GM12878 (cell line): Measurements from ENCODE around the gene CALHM2. TPM values are rescaled to one million over a fixed set of nuclear protein-coding genes. Genes with fewer than 3 reads are reported as not detected.

Source experiments
- ATAC-seq: fragments of 200-7000 bp; cut with Tn5 transposase; 3 replicates; pipeline ENCODE4 v1.9.1; 2020; ENCODE audit warnings: mild to moderate bottlenecking, moderate library complexity
- BruUV-seq: library from RNA; stranded (reverse); fragments of 400-500 nt; replicated peaks from 2 replicates; lab custom pipeline; 2021; lab: Mats Ljungman, UMichigan
- CTCF ChIA-PET: fragments of 300-600 bp; sonication (Branson Sonifier 250); formaldehyde crosslinking; extraction: SDS; loops from one replicate; lab custom pipeline; 2021; ENCODE audit warnings: inconsistent platforms; lab: Yijun Ruan, JAX
- POLR2A ChIA-PET: fragments of 350-600 bp; formaldehyde crosslinking; extraction: SDS; loops from one replicate; lab custom pipeline; 2021; ENCODE audit warnings: inconsistent platforms; lab: Charles Lee
- RAD21 ChIA-PET: fragments of 300-600 bp; sonication (Branson Sonifier 250); formaldehyde crosslinking; loops from one replicate; lab custom pipeline; 2023; ENCODE audit warnings: antibody characterized with exemption; ENCODE audit not compliant: unreplicated experiment; lab: Charles Lee
- SMC1A ChIA-PET: fragments of 300-600 bp; sonication (Branson Sonifier 250); formaldehyde crosslinking; loops from one replicate; lab custom pipeline; 2023; ENCODE audit not compliant: unreplicated experiment, uncharacterized antibody; lab: Charles Lee
- DNase-seq: peaks from one replicate; pipeline ENCODE4 v3.0.0-alpha.2; 2011; ENCODE audit warnings: low read depth, low spot score
- FAIRE-seq: peaks from 3 replicates; lab custom pipeline; 2011; peaks lifted over from hg19 to GRCh38; lab: Jason Lieb, UNC
- H2AFZ ChIP-seq: 2 replicates; pipeline ENCODE4 v1.6.0; 2011; ENCODE audit warnings: low read depth, low read length, control low read depth; ENCODE audit not compliant: control insufficient read depth
- H3K27ac ChIP-seq: 2 replicates; pipeline ENCODE4 v1.5.1; 2011; ENCODE audit warnings: control low read depth; ENCODE audit not compliant: control insufficient read depth, insufficient read depth
- H3K27me3 ChIP-seq, 2 experiments: replicated peaks in 1 of 2; 2 replicates each; pipeline versions ENCODE4 v1.6.0 to v1.6.1; 2011; ENCODE audit warnings: low read length in 1 of 2; ENCODE audit not compliant: control insufficient read depth in 2 of 2, insufficient read depth in 2 of 2
- H3K36me3 ChIP-seq, 2 experiments: 2 replicates each; pipeline ENCODE4 v1.5.1; 2011; ENCODE audit warnings: low read length in 1 of 2; ENCODE audit not compliant: control insufficient read depth in 2 of 2, insufficient read depth in 2 of 2
- H3K4me1 ChIP-seq: 2 replicates; pipeline ENCODE4 v1.6.1; 2011; ENCODE audit warnings: mild to moderate bottlenecking, low read length, moderate library complexity, mixed read lengths; ENCODE audit not compliant: control insufficient read depth, insufficient read depth
- H3K4me2 ChIP-seq: 2 replicates; pipeline ENCODE4 v1.6.0; 2011; ENCODE audit warnings: control low read depth; ENCODE audit not compliant: control insufficient read depth, insufficient read depth
- H3K4me3 ChIP-seq: fragments of 200-600 bp; sonication (generic); 2 replicates; pipeline ENCODE4 v1.5.1; 2016
- H3K79me2 ChIP-seq: 2 replicates; pipeline ENCODE4 v1.6.0; 2011; ENCODE audit warnings: low read length; ENCODE audit not compliant: control insufficient read depth, insufficient read depth
- H3K9ac ChIP-seq: 2 replicates; pipeline ENCODE4 v1.8.0; 2011; ENCODE audit warnings: low read length, control low read depth, mixed read lengths; ENCODE audit not compliant: control insufficient read depth, insufficient read depth
- H3K9me3 ChIP-seq: replicated peaks from 3 replicates; pipeline ENCODE4 v1.5.1; 2011; ENCODE audit warnings: mild to moderate bottlenecking, low read length; ENCODE audit not compliant: control insufficient read depth, insufficient read depth
- H4K20me1 ChIP-seq: 2 replicates; pipeline ENCODE4 v1.6.0; 2011; ENCODE audit not compliant: control insufficient read depth, insufficient read depth
- IKZF1 ChIP-seq: fragments of 450-650 bp; conservative IDR thresholded peaks from 2 replicates; pipeline ENCODE4 v1.6.1; 2017; ENCODE audit warnings: antibody characterized with exemption, mild to moderate bottlenecking
- IRF4 ChIP-seq: IDR thresholded peaks from 2 replicates; pipeline ENCODE4 v1.6.1; 2011; ENCODE audit warnings: low read depth, low read length
- RAD21 ChIP-seq: IDR thresholded peaks from 2 replicates; pipeline ENCODE4 v1.6.1; 2011; ENCODE audit warnings: mild to moderate bottlenecking, low read depth, low read length, moderate library complexity; ENCODE audit not compliant: insufficient read depth
- RB1 ChIP-seq: fragments of 450-650 bp; formaldehyde crosslinking; IDR thresholded peaks from 2 replicates; pipeline ENCODE4 v1.6.1; 2017; ENCODE audit warnings: mild to moderate bottlenecking, borderline replicate concordance
- SIN3A ChIP-seq: IDR thresholded peaks from 2 replicates; pipeline ENCODE4 v1.6.1; 2012; ENCODE audit warnings: low read depth, low read length, improper control_type of control experiment
- SMARCA5 ChIP-seq: fragments of 450-650 bp; IDR thresholded peaks from 2 replicates; pipeline ENCODE4 v1.6.1; 2017; ENCODE audit warnings: mild to moderate bottlenecking
- WGBS: methylation state at CpG from one replicate; pipeline ENCODE4 v1.1.6; 2016; ENCODE audit warnings: low lambda C conversion rate; ENCODE audit not compliant: insufficient replicate concordance, insufficient coverage; ENCODE audit errors: missing lambda C conversion rate; 5-methylcytosine and 5-hydroxymethylcytosine counted together
- in situ Hi-C: fragments of 300-500 bp; cut with MboI; formaldehyde crosslinking; loops from 9 replicates; pipeline ENCODE4 v1.14.3; 2018; ENCODE audit warnings: mixed read lengths
- intact Hi-C: fragments of 100-400 bp; cut with micrococcal nuclease; formaldehyde crosslinking; loops from one replicate; pipeline ENCODE4 v1.14.2; 2022; ENCODE audit not compliant: unreplicated experiment
- polyA plus RNA-seq, 11 experiments: library from polyadenylated mRNA; depleted of rRNA in 4 of 11; unstranded in 6 of 11; stranded (reverse) in 5 of 11; fragments of >200 nt; fragmentation: Nextera tagmentation in 4 of 11; fragmentation: Illumina TruSeq in 1 of 11; extraction: Ambion mirVana in 4 of 11; extraction: Trizol in 1 of 11; gene quantifications; 1 replicate in 1 of 11; 2 replicates in 10 of 11; pipeline versions ENCODE4 v1.2.1 to v1.2.3, GENCODE V29; 2011 to 2016; ENCODE audit warnings: inconsistent platforms in 2 of 11, missing spikeins in 2 of 11, low read depth in 1 of 11
- total RNA-seq, 4 experiments: library from RNA; depleted of rRNA in 3 of 4; stranded (reverse); fragments of >200 nt in 3 of 4; fragmentation: Illumina TruSeq in 1 of 4; extraction: Trizol in 1 of 4; gene quantifications; 2 replicates each; pipeline versions ENCODE4 v1.2.1 to v1.2.3, GENCODE V29; 2013 to 2021

Gene CALHM2
- total and polyA plus RNA-seq, 10 of the 15 experiments (the other 5 are each of a cell fraction or from before 2014, with no cell fraction given) = 0.60 to 23.7 (median 9.3) TPM

DNA sequence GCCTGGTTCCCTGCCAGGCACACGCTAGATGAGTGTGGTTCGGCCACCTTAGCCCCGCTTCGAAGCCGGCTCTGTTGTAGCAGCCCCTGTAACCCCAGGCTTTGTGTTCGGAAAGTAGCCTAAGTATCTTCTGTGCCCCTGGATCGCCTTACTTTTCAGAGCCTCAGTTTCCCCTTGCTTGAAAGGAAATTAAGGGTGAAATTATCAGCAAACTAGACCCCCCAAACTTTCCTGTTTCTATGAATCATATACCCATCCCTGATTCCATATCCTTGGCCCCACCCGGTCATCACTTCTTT lies 55.4 kb downstream of the CALHM2 start:
- H3K4me3 ChIP-seq = peak overlapping the region; percentile 78
- peaks cover 4% of the 10 kb centered on the region; the same call in 1 of the 2 replicates for H3K4me1 ChIP-seq
- ChIA-PET CTCF (interaction anchor here (0.5 to 2.9 kb wide), 5 partner anchors 10 to 687 kb away, joined by 3 to 11 read pairs (median 4); no protein-coding TSS in a partner anchor), SMC1A (interaction anchor here (0.6 to 5.0 kb wide), 7 partner anchors 21 to 300 kb away, joined by 3 to 23 read pairs (median 3); partner anchors contain the start of gene TAF5), RAD21 (interaction anchor here (0.5 to 2.1 kb wide), 6 partner anchors 19 to 166 kb away, joined by 3 to 6 read pairs (median 3); partner anchors contain the start of gene CALHM1), POLR2A (interaction anchor here (0.6 to 1.3 kb wide), 4 partner anchors 8 to 623 kb away, joined by 3 to 6 read pairs (median 5); partner anchors contain the start of gene CALHM2)
- H3K9me3 ChIP-seq = no peaks in the 10 kb centered on the region
- H2AFZ ChIP-seq = peak overlapping the region; percentile 59
- BruUV-seq = TSS peak; percentile 86
- H3K27ac ChIP-seq = peak overlapping the region; percentile 88
- peak overlapping the region; percentile 60 for H3K4me2 ChIP-seq
- peak overlapping the region; percentile 98 for H3K9ac ChIP-seq
- H3K36me3 ChIP-seq = peaks cover 0 to 3% of the 10 kb centered on the region in 2 experiments; a peak in 2 of 4 replicates
- DNase-seq = no peak
- H3K27me3 ChIP-seq = no peaks in the 10 kb centered on the region
- no peak for FAIRE-seq
- TF ChIP-seq SMARCA5 = peak; percentile 44; the same call in 1 of the 2 replicates
- no peak for TF ChIP-seq IKZF1
- 0 out of 2 replicates have a peak, but pooled peaks have one; percentile 5 for TF ChIP-seq IRF4
- TF ChIP-seq RAD21 = no peak
- 0 out of 2 replicates have a peak, but pooled peaks have one; percentile 2 for TF ChIP-seq RB1
- TF ChIP-seq SIN3A = peak; percentile 23; the same call in 1 of the 2 replicates
- no peaks in the 10 kb centered on the region for H4K20me1 ChIP-seq
- H3K79me2 ChIP-seq = peaks cover 65% of the 10 kb centered on the region
- in situ Hi-C loops = no loop called here
- WGBS = 3% methylated on average over 8 of the region's 8 CpGs
- no peak for ATAC-seq
- intact Hi-C loops = loop anchor here (1.0 to 5.0 kb wide), 2 partner anchors 28 to 44 kb away; partner anchors contain the start of gene PCGF6

Other genes starting within 250 kb of the CALHM2 start
Only the 7 nearest of the 9 such genes appear.
- 13.3 and 16.5 TPM in 2 replicates for gene PCGF6, start 101.2 kb downstream of the CALHM2 start, total RNA-seq (2014; rRNA removed)
- 13.7 and 14.5 TPM in 2 replicates for gene PCGF6, start 101.2 kb downstream of the CALHM2 start, total RNA-seq (2014; rRNA removed; fragmentation: Illumina TruSeq; extraction: Trizol)
- gene PCGF6, start 101.2 kb downstream of the CALHM2 start, total RNA-seq (2021) = 13.2 and 14.0 TPM in 2 replicates
- gene PCGF6, start 101.2 kb downstream of the CALHM2 start, polyA plus RNA-seq (2011; rRNA removed) = 12.2 and 18.9 TPM in 2 replicates
- gene PCGF6, start 101.2 kb downstream of the CALHM2 start, polyA plus RNA-seq (2014; fragmentation: Illumina TruSeq; extraction: Trizol) = 10.8 and 13.4 TPM in 2 replicates
- 1 to 10 TPM; 6.5 to 8.2 TPM for gene PCGF6, start 101.2 kb downstream of the CALHM2 start, polyA plus RNA-seq (2014; fragmentation: Nextera tagmentation; extraction: Ambion mirVana)
- gene PCGF6, start 101.2 kb downstream of the CALHM2 start, polyA plus RNA-seq (2014; rRNA removed) = 8.9 and 11.4 TPM in 2 replicates
- gene PCGF6, start 101.2 kb downstream of the CALHM2 start, polyA plus RNA-seq (2016; fragmentation: Nextera tagmentation; extraction: Ambion mirVana) = 10 to 100 TPM; 17.7 to 19.1 TPM
- gene TAF5, start 84.4 kb downstream of the CALHM2 start, total RNA-seq (2014; rRNA removed) = 7.7 and 8.8 TPM in 2 replicates
- 7.8 and 7.9 TPM in 2 replicates for gene TAF5, start 84.4 kb downstream of the CALHM2 start, total RNA-seq (2014; rRNA removed; fragmentation: Illumina TruSeq; extraction: Trizol)
- 6.6 and 7.1 TPM in 2 replicates for gene TAF5, start 84.4 kb downstream of the CALHM2 start, total RNA-seq (2021)
- 9.2 and 13.7 TPM in 2 replicates for gene TAF5, start 84.4 kb downstream of the CALHM2 start, polyA plus RNA-seq (2011; rRNA removed)
- 7.9 and 9.8 TPM in 2 replicates for gene TAF5, start 84.4 kb downstream of the CALHM2 start, polyA plus RNA-seq (2014; fragmentation: Illumina TruSeq; extraction: Trizol)
- gene TAF5, start 84.4 kb downstream of the CALHM2 start, polyA plus RNA-seq (2014; fragmentation: Nextera tagmentation; extraction: Ambion mirVana) = 1 to 10 TPM; 3.7 to 3.8 TPM
- 6.1 and 6.8 TPM in 2 replicates for gene TAF5, start 84.4 kb downstream of the CALHM2 start, polyA plus RNA-seq (2014; rRNA removed)
- gene TAF5, start 84.4 kb downstream of the CALHM2 start, polyA plus RNA-seq (2016; fragmentation: Nextera tagmentation; extraction: Ambion mirVana) = 1 to 10 TPM; 6.7 to 9.0 TPM
- 240 and 260 TPM in 2 replicates for gene ATP5MK, start 55.9 kb downstream of the CALHM2 start, total RNA-seq (2014; rRNA removed)
- gene ATP5MK, start 55.9 kb downstream of the CALHM2 start, total RNA-seq (2014; rRNA removed; fragmentation: Illumina TruSeq; extraction: Trizol) = 542 TPM in 2 replicates
- gene ATP5MK, start 55.9 kb downstream of the CALHM2 start, total RNA-seq (2021) = 359 and 363 TPM in 2 replicates
- 485 and 750 TPM in 2 replicates for gene ATP5MK, start 55.9 kb downstream of the CALHM2 start, polyA plus RNA-seq (2011; rRNA removed)
- 664 and 709 TPM in 2 replicates for gene ATP5MK, start 55.9 kb downstream of the CALHM2 start, polyA plus RNA-seq (2014; fragmentation: Illumina TruSeq; extraction: Trizol)
- 1,000 to 10,000 TPM; 1,633 to 1,790 TPM for gene ATP5MK, start 55.9 kb downstream of the CALHM2 start, polyA plus RNA-seq (2014; fragmentation: Nextera tagmentation; extraction: Ambion mirVana)
- gene ATP5MK, start 55.9 kb downstream of the CALHM2 start, polyA plus RNA-seq (2014; rRNA removed) = 303 and 374 TPM in 2 replicates
- 1,000 to 10,000 TPM in 1 of 2 experiments, 100 to 1,000 TPM in 1; 941 to 1,045 TPM for gene ATP5MK, start 55.9 kb downstream of the CALHM2 start, polyA plus RNA-seq (2016; fragmentation: Nextera tagmentation; extraction: Ambion mirVana)
- 51.2 and 52.9 TPM in 2 replicates for gene PDCD11, start 55.7 kb downstream of the CALHM2 start, total RNA-seq (2014; rRNA removed)
- gene PDCD11, start 55.7 kb downstream of the CALHM2 start, total RNA-seq (2014; rRNA removed; fragmentation: Illumina TruSeq; extraction: Trizol) = 40.0 and 42.9 TPM in 2 replicates
- gene PDCD11, start 55.7 kb downstream of the CALHM2 start, total RNA-seq (2021) = 66.5 and 69.7 TPM in 2 replicates
- gene PDCD11, start 55.7 kb downstream of the CALHM2 start, polyA plus RNA-seq (2011; rRNA removed) = 25.2 and 32.3 TPM in 2 replicates
- gene PDCD11, start 55.7 kb downstream of the CALHM2 start, polyA plus RNA-seq (2014; fragmentation: Illumina TruSeq; extraction: Trizol) = 42.9 and 46.7 TPM in 2 replicates
- gene PDCD11, start 55.7 kb downstream of the CALHM2 start, polyA plus RNA-seq (2014; fragmentation: Nextera tagmentation; extraction: Ambion mirVana) = 10 to 100 TPM; 13.9 to 17.2 TPM
- 42.6 and 46.4 TPM in 2 replicates for gene PDCD11, start 55.7 kb downstream of the CALHM2 start, polyA plus RNA-seq (2014; rRNA removed)
- gene PDCD11, start 55.7 kb downstream of the CALHM2 start, polyA plus RNA-seq (2016; fragmentation: Nextera tagmentation; extraction: Ambion mirVana) = 10 to 100 TPM; 48.1 to 52.4 TPM
- 0.17 and 0.65 TPM in 2 replicates for gene CALHM1, start 6.5 kb upstream of the CALHM2 start, total RNA-seq (2014; rRNA removed)
- 0.14 and 0.18 TPM in 2 replicates for gene CALHM1, start 6.5 kb upstream of the CALHM2 start, total RNA-seq (2014; rRNA removed; fragmentation: Illumina TruSeq; extraction: Trizol)
- gene CALHM1, start 6.5 kb upstream of the CALHM2 start, total RNA-seq (2021) = 0.31 and 0.40 TPM in 2 replicates
- gene CALHM1, start 6.5 kb upstream of the CALHM2 start, polyA plus RNA-seq (2011; rRNA removed) = 1.2 and 1.7 TPM in 2 replicates
- gene CALHM1, start 6.5 kb upstream of the CALHM2 start, polyA plus RNA-seq (2014; fragmentation: Illumina TruSeq; extraction: Trizol) = 0.16 and 0.17 TPM in 2 replicates
- gene CALHM1, start 6.5 kb upstream of the CALHM2 start, polyA plus RNA-seq (2014; fragmentation: Nextera tagmentation; extraction: Ambion mirVana) = under 1 TPM; 0.05 to 0.15 TPM
- 0.18 and 0.45 TPM in 2 replicates for gene CALHM1, start 6.5 kb upstream of the CALHM2 start, polyA plus RNA-seq (2014; rRNA removed)
- under 1 TPM; 0.06 to 0.08 TPM for gene CALHM1, start 6.5 kb upstream of the CALHM2 start, polyA plus RNA-seq (2016; fragmentation: Nextera tagmentation; extraction: Ambion mirVana)
- 0.11 and 0.22 TPM in 2 replicates for gene CALHM3, start 26.9 kb upstream of the CALHM2 start, total RNA-seq (2014; rRNA removed)
- not detected in 2 replicates for gene CALHM3, start 26.9 kb upstream of the CALHM2 start, total RNA-seq (2014; rRNA removed; fragmentation: Illumina TruSeq; extraction: Trizol)
- 0.16 TPM in 1 of 2 replicates, not detected in the other for gene CALHM3, start 26.9 kb upstream of the CALHM2 start, total RNA-seq (2021)
- 0.42 TPM in 2 replicates for gene CALHM3, start 26.9 kb upstream of the CALHM2 start, polyA plus RNA-seq (2011; rRNA removed)
- not detected in 2 replicates for gene CALHM3, start 26.9 kb upstream of the CALHM2 start, polyA plus RNA-seq (2014; fragmentation: Illumina TruSeq; extraction: Trizol)
- gene CALHM3, start 26.9 kb upstream of the CALHM2 start, polyA plus RNA-seq (2014; fragmentation: Nextera tagmentation; extraction: Ambion mirVana) = under 1 TPM in 1 of 2 experiments, not detected in 1; 0.03 TPM
- 0.09 TPM in 1 of 2 replicates, not detected in the other for gene CALHM3, start 26.9 kb upstream of the CALHM2 start, polyA plus RNA-seq (2014; rRNA removed)
- gene CALHM3, start 26.9 kb upstream of the CALHM2 start, polyA plus RNA-seq (2016; fragmentation: Nextera tagmentation; extraction: Ambion mirVana) = under 1 TPM in 1 of 2 experiments, not detected in 1; 0.13 TPM
- not detected in 2 replicates for gene NEURL1, start 41.3 kb upstream of the CALHM2 start, total RNA-seq (2014; rRNA removed)
- not detected in 2 replicates for gene NEURL1, start 41.3 kb upstream of the CALHM2 start, total RNA-seq (2014; rRNA removed; fragmentation: Illumina TruSeq; extraction: Trizol)
- gene NEURL1, start 41.3 kb upstream of the CALHM2 start, total RNA-seq (2021) = 0.05 and 0.13 TPM in 2 replicates
- gene NEURL1, start 41.3 kb upstream of the CALHM2 start, polyA plus RNA-seq (2011; rRNA removed) = 0.01 and 0.04 TPM in 2 replicates
- gene NEURL1, start 41.3 kb upstream of the CALHM2 start, polyA plus RNA-seq (2014; fragmentation: Illumina TruSeq; extraction: Trizol) = not detected in 2 replicates
- under 1 TPM in 1 of 2 experiments, not detected in 1; 0.02 TPM for gene NEURL1, start 41.3 kb upstream of the CALHM2 start, polyA plus RNA-seq (2014; fragmentation: Nextera tagmentation; extraction: Ambion mirVana)
- 0.03 and 0.05 TPM in 2 replicates for gene NEURL1, start 41.3 kb upstream of the CALHM2 start, polyA plus RNA-seq (2014; rRNA removed)
- not detected for gene NEURL1, start 41.3 kb upstream of the CALHM2 start, polyA plus RNA-seq (2016; fragmentation: Nextera tagmentation; extraction: Ambion mirVana)